GM12872 (cell line): ENCODE results near the gene DSG2.
A peak's percentile ranks its signal among the peaks of the same experiment; 100 is the strongest.

Experiments
- CTCF ChIP-seq: IDR thresholded peaks from 3 replicates; pipeline ENCODE4 v1.5.1; 2011; ENCODE audit warnings: low read depth, mild to moderate bottlenecking, low read length, moderate library complexity; ENCODE audit not compliant: insufficient read depth

DSG2 gene

GRCh38 chr18:31557446-31557845, 59.5 kb downstream of the DSG2 start:
- TF ChIP-seq CTCF, result peak; percentile 9; the same call in 1 of the 3 replicates

- TF ChIP-seq CTCF, result no peak
These were observed 60.6 kb downstream of the DSG2 start for GRCh38 chr18:31558567-31558966.

- TF ChIP-seq CTCF, result no peak
These were observed 64.7 kb downstream of the DSG2 start for GRCh38 chr18:31562726-31563125.

GRCh38 chr18:31563778-31564177, 65.8 kb downstream of the DSG2 start:
- peak; percentile 23; the same call in 1 of the 3 replicates for TF ChIP-seq CTCF

GRCh38 chr18:31565345-31565744, 67.4 kb downstream of the DSG2 start:
- TF ChIP-seq CTCF, result no peak

- TF ChIP-seq CTCF, result no peak
These were observed 68.0 kb downstream of the DSG2 start for GRCh38 chr18:31565782-31566512.

- no peak for TF ChIP-seq CTCF
These were observed 68.8 kb downstream of the DSG2 start for GRCh38 chr18:31566576-31567306.
